Lung (tissue), 12 donors: ENCODE measurements around the gene LYSMD2. TPM values are rescaled to one million over a fixed set of nuclear protein-coding genes. Genes with fewer than 3 reads are reported as not detected.

ENCODE experiments used
- ATAC-seq: fragments of 200-7000 bp; cut with Tn5 transposase; one replicate; pipeline ENCODE4 v1.9.1; 2020; ENCODE audit warnings: moderate number of reproducible peaks; ENCODE audit not compliant: insufficient read depth, low FRiP score
- DNase-seq, 3 donors: peaks; one replicate each; pipeline ENCODE4 v3.0.0-alpha.2; 2013 to 2017
- H3K27ac ChIP-seq, 2 donors: one replicate each; pipeline ENCODE4 v1.5.1; 2013; ENCODE audit warnings: mild to moderate bottlenecking in 2 of 2, moderate library complexity in 2 of 2, control low read depth in 1 of 2, inconsistent platforms in 1 of 2, low read depth in 1 of 2, low read length in 1 of 2
- H3K27me3 ChIP-seq, 3 donors: one replicate each; pipeline ENCODE4 v1.5.1; 2013; ENCODE audit warnings: low read length in 2 of 3; ENCODE audit not compliant: control insufficient read depth in 3 of 3, insufficient read depth in 3 of 3
- H3K36me3 ChIP-seq, 4 donors: one replicate each; pipeline ENCODE4 v1.5.1; 2013; ENCODE audit warnings: low read length in 4 of 4, mild to moderate bottlenecking in 1 of 4, moderate library complexity in 1 of 4; ENCODE audit not compliant: control insufficient read depth in 4 of 4, insufficient read depth in 4 of 4
- H3K4me1 ChIP-seq, 5 donors: one replicate each; pipeline ENCODE4 v1.5.1; 2013; ENCODE audit warnings: low read length in 5 of 5, mild to moderate bottlenecking in 2 of 5, moderate library complexity in 1 of 5; ENCODE audit not compliant: control insufficient read depth in 5 of 5, insufficient read depth in 5 of 5
- H3K4me3 ChIP-seq: one replicate; pipeline ENCODE4 v1.5.1; 2013; ENCODE audit warnings: mild to moderate bottlenecking, control low read depth, moderate library complexity
- H3K9ac ChIP-seq, 2 donors: one replicate each; pipeline ENCODE4 v1.5.1; 2013; ENCODE audit warnings: low read length in 2 of 2, control low read depth in 1 of 2; ENCODE audit not compliant: insufficient read depth in 1 of 2
- H3K9me3 ChIP-seq, 4 donors: one replicate each; pipeline ENCODE4 v1.5.1; 2013; ENCODE audit warnings: low read length in 3 of 4, mild to moderate bottlenecking in 1 of 4, moderate library complexity in 1 of 4; ENCODE audit not compliant: control insufficient read depth in 4 of 4, insufficient read depth in 3 of 4
- WGBS, 2 donors: extraction: QIAGEN DNeasy Blood & Tissue Kit; methylation state at CpG; one replicate each; pipeline ENCODE4 v1.1.7; 2013; 5-methylcytosine and 5-hydroxymethylcytosine counted together
- polyA plus RNA-seq, 2 donors: library from polyadenylated mRNA; stranded (reverse); fragments of 200-250 nt; gene quantifications; one replicate each; pipeline ENCODE4 v1.2.1, GENCODE V29; 2013
- total RNA-seq, 2 donors: library from RNA; depleted of rRNA in 1 of 2; stranded (reverse); fragments of >200 nt in 1 of 2; gene quantifications; one replicate each; pipeline ENCODE4 v1.2.1, GENCODE V29; 2014 to 2021
- TF ChIP-seq, protein P1 (sequence below): IDR thresholded peaks from 2 replicates; pipeline ENCODE4 v1.5.1; 2012; ENCODE audit warnings: mild to moderate bottlenecking; ENCODE audit errors: control extremely low read depth, extremely low read depth
- donor health status: control.
- donor health status: control.
- donor health status: Bipolar disorder and iron deficiency.
- donor health status: healthy.
- donor health status: DM: yes; HTN: yes; CAD: no.

The LYSMD2 gene
- total and polyA plus RNA-seq, 4 donors = 8.1 to 17.4 (median 13.6) TPM

- WGBS, 2 donors = 55 to 81% methylated on average over 3 of the region's 3 CpGs
- peaks cover 0 to 6% (median 0%) of the 10 kb centered on the region in 5 donors for H3K4me1 ChIP-seq
- no peaks in the 10 kb centered on the region for H3K9me3 ChIP-seq
- DNase-seq (no peak), ATAC-seq (no peak)
- H3K27me3 ChIP-seq = no peaks in the 10 kb centered on the region
- TF ChIP-seq, protein P1, sequence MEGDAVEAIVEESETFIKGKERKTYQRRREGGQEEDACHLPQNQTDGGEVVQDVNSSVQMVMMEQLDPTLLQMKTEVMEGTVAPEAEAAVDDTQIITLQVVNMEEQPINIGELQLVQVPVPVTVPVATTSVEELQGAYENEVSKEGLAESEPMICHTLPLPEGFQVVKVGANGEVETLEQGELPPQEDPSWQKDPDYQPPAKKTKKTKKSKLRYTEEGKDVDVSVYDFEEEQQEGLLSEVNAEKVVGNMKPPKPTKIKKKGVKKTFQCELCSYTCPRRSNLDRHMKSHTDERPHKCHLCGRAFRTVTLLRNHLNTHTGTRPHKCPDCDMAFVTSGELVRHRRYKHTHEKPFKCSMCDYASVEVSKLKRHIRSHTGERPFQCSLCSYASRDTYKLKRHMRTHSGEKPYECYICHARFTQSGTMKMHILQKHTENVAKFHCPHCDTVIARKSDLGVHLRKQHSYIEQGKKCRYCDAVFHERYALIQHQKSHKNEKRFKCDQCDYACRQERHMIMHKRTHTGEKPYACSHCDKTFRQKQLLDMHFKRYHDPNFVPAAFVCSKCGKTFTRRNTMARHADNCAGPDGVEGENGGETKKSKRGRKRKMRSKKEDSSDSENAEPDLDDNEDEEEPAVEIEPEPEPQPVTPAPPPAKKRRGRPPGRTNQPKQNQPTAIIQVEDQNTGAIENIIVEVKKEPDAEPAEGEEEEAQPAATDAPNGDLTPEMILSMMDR = no peak
- H3K9ac ChIP-seq = no peak overlapping the region
- peaks cover 0 to 12% (median 1%) of the 10 kb centered on the region in 4 donors for H3K36me3 ChIP-seq
- H3K4me3 ChIP-seq = no peak overlapping the region
- H3K27ac ChIP-seq = no peak overlapping the region
These were observed 33.4 kb upstream of the LYSMD2 start for GRCh38 chr15:51770902-51771301.

GRCh38 chr15:51768018-51768417 is 30.6 kb upstream of the LYSMD2 start:
- TF ChIP-seq, protein P1 = no peak
- Histone ChIP-seq H3K27me3 (no peaks in the 10 kb centered on the region), H3K9me3 (no peaks in the 10 kb centered on the region), H3K4me3 (no peak overlapping the region), H3K27ac (peak overlapping the region in 1 of 2 donors; percentile 55), H3K36me3 (peaks cover 0 to 4% (median 0%) of the 10 kb centered on the region in 4 donors), H3K9ac (no peak overlapping the region), H3K4me1 (peaks cover 0 to 6% (median 0%) of the 10 kb centered on the region in 5 donors)
- no peak for ATAC-seq
- DNase-seq = peak in 2 of 3 donors; percentile 11 to 32
- WGBS, 2 donors = 23 to 49% methylated on average over 9 of the region's 9 CpGs

DNA sequence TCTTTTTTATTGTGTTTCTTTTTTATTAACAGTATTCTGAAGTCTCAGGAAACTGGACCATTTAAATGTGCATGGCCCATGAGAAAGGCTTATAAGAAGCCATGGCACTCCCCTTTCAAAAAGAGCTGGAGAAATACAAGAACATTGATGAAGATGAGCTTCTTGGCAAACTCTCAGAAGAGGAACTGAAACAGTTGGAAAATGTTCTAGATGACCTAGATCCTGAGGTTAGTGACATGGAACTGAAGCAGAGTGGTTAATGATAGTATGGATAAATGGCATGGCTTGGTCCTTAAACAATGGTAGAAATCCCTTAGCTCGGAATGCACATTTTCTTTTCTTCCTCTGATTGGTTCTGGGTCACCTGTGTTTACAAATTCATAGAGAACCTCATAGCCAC is 28.9 kb upstream of the LYSMD2 start:
- Histone ChIP-seq H3K27ac (no peak overlapping the region), H3K4me3 (no peak overlapping the region), H3K36me3 (peaks cover 0 to 4% (median 0%) of the 10 kb centered on the region in 4 donors), H3K9ac (no peak overlapping the region), H3K27me3 (no peaks in the 10 kb centered on the region), H3K4me1 (peaks cover 0 to 6% (median 0%) of the 10 kb centered on the region in 5 donors), H3K9me3 (no peaks in the 10 kb centered on the region)
- ATAC-seq (no peak), DNase-seq (no peak)
- TF ChIP-seq, protein P1 = no peak
- WGBS, 2 donors = 98 to 100% methylated on average over 1 of the region's 1 CpG

- Histone ChIP-seq H3K4me1 (peaks cover 0 to 6% (median 0%) of the 10 kb centered on the region in 5 donors), H3K27me3 (no peaks in the 10 kb centered on the region), H3K9me3 (no peaks in the 10 kb centered on the region), H3K9ac (no peak overlapping the region), H3K36me3 (peaks cover 0 to 4% (median 0%) of the 10 kb centered on the region in 4 donors), H3K4me3 (no peak overlapping the region), H3K27ac (no peak overlapping the region)
- 90 to 95% methylated on average over 7 of the region's 7 CpGs for WGBS, 2 donors
- TF ChIP-seq, protein P1 = no peak
- no peak for ATAC-seq
- DNase-seq = no peak
These were observed 28.3 kb upstream of the LYSMD2 start for GRCh38 chr15:51765751-51766150.
